DND-41 (cell line): ENCODE results near the gene BCO2.

Source experiments
- CTCF ChIP-seq: IDR thresholded peaks from 2 replicates; pipeline ENCODE4 v1.5.1; 2012; ENCODE audit warnings: borderline replicate concordance, low read length, moderate library complexity, mild to moderate bottlenecking; ENCODE audit not compliant: poor library complexity, severe bottlenecking; ENCODE audit errors: extremely low read depth
- EZH2 ChIP-seq: IDR thresholded peaks from 3 replicates; pipeline ENCODE4 v1.6.1; 2012; ENCODE audit warnings: borderline replicate concordance, low read depth, mild to moderate bottlenecking, moderate library complexity, low read length, inconsistent platforms; ENCODE audit not compliant: severe bottlenecking

GRCh38 chr11:112176077-112176476, 765 bp downstream of the BCO2 start:
- no peak for TF ChIP-seq CTCF
- TF ChIP-seq EZH2 = no peak
